ENCODE results near the gene GUCY1A1.

DNA sequence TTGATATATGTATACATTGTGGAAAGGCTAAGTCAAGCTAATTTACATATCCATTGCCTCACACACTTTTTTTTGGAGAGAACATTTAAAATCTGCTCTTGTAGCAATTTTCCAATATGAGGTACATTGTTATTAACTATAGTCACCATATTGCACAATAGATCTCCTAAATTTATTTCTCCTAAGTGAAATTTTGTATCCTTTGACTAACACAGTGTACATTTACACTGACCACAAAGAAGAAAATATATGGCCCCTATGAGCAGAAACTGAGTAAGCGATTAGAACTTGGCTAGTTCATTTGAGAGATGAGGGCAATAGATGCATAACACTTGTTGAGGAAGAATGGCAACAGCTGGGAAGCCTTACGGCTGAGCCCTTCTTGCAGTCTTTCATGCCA, 71.9 kb downstream of the GUCY1A1 start:
- TF ChIP-seq RAD21 (conservative IDR thresholded peaks at IDR 0.05), result no peak
- TF ChIP-seq, protein P1, sequence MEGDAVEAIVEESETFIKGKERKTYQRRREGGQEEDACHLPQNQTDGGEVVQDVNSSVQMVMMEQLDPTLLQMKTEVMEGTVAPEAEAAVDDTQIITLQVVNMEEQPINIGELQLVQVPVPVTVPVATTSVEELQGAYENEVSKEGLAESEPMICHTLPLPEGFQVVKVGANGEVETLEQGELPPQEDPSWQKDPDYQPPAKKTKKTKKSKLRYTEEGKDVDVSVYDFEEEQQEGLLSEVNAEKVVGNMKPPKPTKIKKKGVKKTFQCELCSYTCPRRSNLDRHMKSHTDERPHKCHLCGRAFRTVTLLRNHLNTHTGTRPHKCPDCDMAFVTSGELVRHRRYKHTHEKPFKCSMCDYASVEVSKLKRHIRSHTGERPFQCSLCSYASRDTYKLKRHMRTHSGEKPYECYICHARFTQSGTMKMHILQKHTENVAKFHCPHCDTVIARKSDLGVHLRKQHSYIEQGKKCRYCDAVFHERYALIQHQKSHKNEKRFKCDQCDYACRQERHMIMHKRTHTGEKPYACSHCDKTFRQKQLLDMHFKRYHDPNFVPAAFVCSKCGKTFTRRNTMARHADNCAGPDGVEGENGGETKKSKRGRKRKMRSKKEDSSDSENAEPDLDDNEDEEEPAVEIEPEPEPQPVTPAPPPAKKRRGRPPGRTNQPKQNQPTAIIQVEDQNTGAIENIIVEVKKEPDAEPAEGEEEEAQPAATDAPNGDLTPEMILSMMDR (IDR thresholded peaks at IDR 0.05; ENCODE audit: poor library complexity, severe bottlenecking), result no peak
- no peak for TF ChIP-seq POLR2AphosphoS5 (IDR thresholded peaks at IDR 0.05)
- no peak for TF ChIP-seq EZH2 (IDR thresholded peaks at IDR 0.05; ENCODE audit: borderline replicate concordance, insufficient read depth, low read length, poor library complexity, severe bottlenecking)
- TF ChIP-seq SMC3 (conservative IDR thresholded peaks at IDR 0.05; ENCODE audit: poor library complexity), result no peak
- no peak for TF ChIP-seq TAF1 (IDR thresholded peaks at IDR 0.05; ENCODE audit: low read depth)
- TF ChIP-seq MXI1 (conservative IDR thresholded peaks at IDR 0.05; ENCODE audit: poor library complexity, severe bottlenecking), result no peak
- no peak for TF ChIP-seq EP300 (conservative IDR thresholded peaks at IDR 0.05; ENCODE audit: poor library complexity, severe bottlenecking)

Measured in neural cell (in vitro differentiated cells).